Body of pancreas (tissue), 4 donors: ENCODE results near the gene NACC2. TPM values are rescaled to one million over a fixed set of nuclear protein-coding genes. Genes with fewer than 3 reads are reported as not detected.

Experiments
- ATAC-seq: fragments of 150-250 bp; one replicate; pipeline ENCODE4 v1.9.1; 2016
- DNase-seq, 4 donors: peaks; one replicate each; pipeline ENCODE4 v3.0.0-alpha.2; 2019
- H3K27ac ChIP-seq, 4 donors: fragments of 200-600 bp; sonication (generic); 1 replicate in 3 of 4; 2 replicates in 1 of 4; pipeline versions ENCODE4 v1.5.1 to v1.6.1; 2016 to 2019; ENCODE audit warnings: mild to moderate bottlenecking in 1 of 4, mixed read lengths in 1 of 4, moderate library complexity in 1 of 4
- H3K27me3 ChIP-seq, 2 donors: fragments of 200-600 bp; sonication (generic); one replicate each; pipeline ENCODE4 v1.6.0; 2016; ENCODE audit warnings: mild to moderate bottlenecking in 1 of 2
- H3K36me3 ChIP-seq, 2 donors: fragments of 200-600 bp; sonication (generic); replicated peaks in 1 of 2; 2 replicates each; pipeline ENCODE4 v1.5.1; 2016; ENCODE audit warnings: low read depth in 2 of 2; ENCODE audit not compliant: insufficient read depth in 1 of 2
- H3K4me1 ChIP-seq: fragments of 200-600 bp; sonication (generic); one replicate; pipeline ENCODE4 v1.6.0; 2016
- H3K4me3 ChIP-seq, 2 donors: fragments of 200-600 bp; sonication (generic); 1 replicate in 1 of 2; 2 replicates in 1 of 2; pipeline ENCODE4 v1.5.1; 2016 to 2019
- H3K9me3 ChIP-seq, 3 donors: fragments of 200-600 bp; sonication (generic); 1 replicate in 2 of 3; 2 replicates in 1 of 3; pipeline ENCODE4 v1.5.1; 2016
- POLR2A ChIP-seq, 3 donors: fragments of 450-650 bp; IDR thresholded peaks; one replicate each; pipeline ENCODE4 v1.6.1; 2016; ENCODE audit warnings: antibody characterized with exemption in 3 of 3, mild to moderate bottlenecking in 2 of 3
- WGBS, 2 donors: methylation state at CpG; one replicate each; pipeline ENCODE4 v1.1.5; 2017; 5-methylcytosine and 5-hydroxymethylcytosine counted together
- intact Hi-C: fragments of 100-400 bp; cut with DNase I; formaldehyde crosslinking; loops from one replicate; pipeline ENCODE4 v1.15.1; 2023
- total RNA-seq, 2 donors: library from RNA; depleted of rRNA; stranded (reverse); fragments of >200 nt; gene quantifications; one replicate each; pipeline ENCODE4 v1.1.0, GENCODE V29; 2016
- TF ChIP-seq, protein P1 (sequence below), 7 experiments: fragments of 450-650 bp in 4 of 7; fragments of 200-600 bp in 3 of 7; sonication (generic) in 3 of 7; IDR thresholded peaks; one replicate each; pipeline ENCODE4 v1.5.1; 2016 to 2019; ENCODE audit warnings: antibody characterized with exemption in 7 of 7

NACC2 gene
- total RNA-seq, 2 donors from 2014 or later, result 16.6 to 21.1 TPM

DNA sequence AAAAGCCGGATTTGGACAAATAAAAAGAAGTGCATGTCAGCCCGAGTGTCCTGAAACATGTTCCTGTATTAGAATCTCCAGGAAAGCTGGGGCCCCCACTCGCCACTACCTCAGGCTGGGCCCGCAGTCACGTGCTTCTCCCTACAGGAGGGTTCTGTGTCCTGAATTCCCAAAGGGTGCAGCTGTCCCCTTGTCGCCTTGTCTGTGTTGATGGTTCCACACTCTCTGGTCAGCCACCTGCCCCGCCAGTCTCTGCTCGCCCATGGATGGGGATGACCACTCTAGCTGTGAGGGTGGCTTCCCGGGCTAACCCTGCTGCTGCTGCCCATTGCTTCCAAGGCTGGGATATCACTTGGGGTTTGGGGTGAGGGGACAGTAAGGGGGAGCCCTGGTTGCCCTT lies 26.7 kb upstream of the NACC2 start:
- Histone ChIP-seq H3K27ac (no peak overlapping the region), H3K4me3 (no peak overlapping the region), H3K9me3 (no peaks in the 10 kb centered on the region), H3K27me3 (no peaks in the 10 kb centered on the region), H3K36me3 (no peaks in the 10 kb centered on the region), H3K4me1 (peaks cover 30% of the 10 kb centered on the region)
- ATAC-seq (no peak), DNase-seq (no peak)
- WGBS, 2 donors, result 68 to 84% methylated on average over 6 to 9 of the region's 9 CpGs
- TF ChIP-seq, protein P1, sequence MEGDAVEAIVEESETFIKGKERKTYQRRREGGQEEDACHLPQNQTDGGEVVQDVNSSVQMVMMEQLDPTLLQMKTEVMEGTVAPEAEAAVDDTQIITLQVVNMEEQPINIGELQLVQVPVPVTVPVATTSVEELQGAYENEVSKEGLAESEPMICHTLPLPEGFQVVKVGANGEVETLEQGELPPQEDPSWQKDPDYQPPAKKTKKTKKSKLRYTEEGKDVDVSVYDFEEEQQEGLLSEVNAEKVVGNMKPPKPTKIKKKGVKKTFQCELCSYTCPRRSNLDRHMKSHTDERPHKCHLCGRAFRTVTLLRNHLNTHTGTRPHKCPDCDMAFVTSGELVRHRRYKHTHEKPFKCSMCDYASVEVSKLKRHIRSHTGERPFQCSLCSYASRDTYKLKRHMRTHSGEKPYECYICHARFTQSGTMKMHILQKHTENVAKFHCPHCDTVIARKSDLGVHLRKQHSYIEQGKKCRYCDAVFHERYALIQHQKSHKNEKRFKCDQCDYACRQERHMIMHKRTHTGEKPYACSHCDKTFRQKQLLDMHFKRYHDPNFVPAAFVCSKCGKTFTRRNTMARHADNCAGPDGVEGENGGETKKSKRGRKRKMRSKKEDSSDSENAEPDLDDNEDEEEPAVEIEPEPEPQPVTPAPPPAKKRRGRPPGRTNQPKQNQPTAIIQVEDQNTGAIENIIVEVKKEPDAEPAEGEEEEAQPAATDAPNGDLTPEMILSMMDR (IDR thresholded peaks at IDR 0.05), result no peak
- TF ChIP-seq POLR2A (IDR thresholded peaks at IDR 0.05), result no peak
- intact Hi-C loops, result loop anchor here (5.0 to 10.0 kb wide), 2 partner anchors 254 to 417 kb away; partner anchors contain the start of gene KCNT1

DNA sequence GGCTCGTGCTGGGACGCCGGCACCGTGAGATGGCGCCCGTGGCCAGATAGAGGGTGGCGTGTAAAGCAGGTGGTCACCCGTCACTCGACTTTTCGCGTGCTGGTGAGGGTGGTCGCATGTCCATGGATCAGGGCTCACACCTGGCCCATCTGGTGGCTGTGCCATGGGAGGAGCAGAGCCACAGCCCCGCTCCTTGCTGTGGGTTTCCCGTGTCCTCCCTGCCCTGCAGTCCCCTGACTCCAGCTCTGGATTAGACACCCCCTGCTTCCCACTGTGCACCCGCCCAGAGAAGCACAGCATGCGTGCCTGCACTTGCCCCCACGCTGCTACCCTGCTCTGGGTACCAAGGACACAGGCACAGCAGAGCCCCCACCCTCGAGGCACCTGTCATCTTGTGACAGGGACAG lies 25.4 kb upstream of the NACC2 start:
- TF ChIP-seq, protein P1 (IDR thresholded peaks at IDR 0.05), result no peak
- no peak for TF ChIP-seq POLR2A (IDR thresholded peaks at IDR 0.05)
- intact Hi-C loops, result loop anchor here (5.0 to 10.0 kb wide), 2 partner anchors 253 to 416 kb away; partner anchors contain the start of gene KCNT1
- WGBS, 2 donors, result 81 to 83% methylated on average over 14 to 17 of the region's 18 CpGs
- Histone ChIP-seq H3K4me3 (no peak overlapping the region), H3K4me1 (peaks cover 34% of the 10 kb centered on the region), H3K36me3 (peaks cover 0 to 7% of the 10 kb centered on the region in 2 donors), H3K27me3 (no peaks in the 10 kb centered on the region), H3K27ac (no peak overlapping the region), H3K9me3 (no peaks in the 10 kb centered on the region)
- DNase-seq, result no peak
- ATAC-seq, result no peak

DNA sequence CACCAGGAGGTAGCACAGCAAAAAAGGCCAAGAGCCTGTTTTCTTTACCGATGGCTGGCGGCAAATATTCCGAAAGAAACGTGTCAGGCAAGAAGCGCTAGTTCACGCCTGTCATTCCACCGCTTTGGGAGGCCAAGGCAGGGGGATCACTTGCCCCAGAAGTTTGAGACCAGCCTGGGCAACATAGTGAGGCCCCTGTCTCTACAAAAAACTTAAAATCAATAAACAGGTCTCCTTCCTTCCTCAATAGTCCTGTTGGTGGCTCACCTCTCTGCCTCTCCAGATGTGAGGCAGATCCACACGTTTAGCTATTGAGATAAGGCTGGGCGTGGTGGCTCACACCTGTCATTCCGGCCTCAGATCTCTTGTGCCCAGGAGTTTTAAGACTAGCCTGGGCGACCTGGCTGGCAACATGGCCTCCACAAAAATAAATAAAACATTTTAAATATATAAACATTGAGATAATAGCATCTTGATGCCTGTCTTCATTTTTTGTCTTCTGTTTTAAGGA lies 24.8 kb upstream of the NACC2 start:
- ATAC-seq (no peak), DNase-seq (no peak)
- Histone ChIP-seq H3K36me3 (peaks cover 0 to 7% of the 10 kb centered on the region in 2 donors), H3K4me3 (no peak overlapping the region), H3K27ac (peak overlapping the region in 3 of 4 donors; percentile 80 to 97 (median 88)), H3K9me3 (no peaks in the 10 kb centered on the region), H3K4me1 (peaks cover 34% of the 10 kb centered on the region), H3K27me3 (no peaks in the 10 kb centered on the region)
- 49 to 54% methylated on average over 11 of the region's 11 CpGs for WGBS, 2 donors
- TF ChIP-seq, protein P1 (IDR thresholded peaks at IDR 0.05), result no peak
- TF ChIP-seq POLR2A (IDR thresholded peaks at IDR 0.05), result no peak
- intact Hi-C loops, result loop anchor here (5.0 to 10.0 kb wide), 2 partner anchors 253 to 415 kb away; partner anchors contain the start of gene KCNT1

DNA sequence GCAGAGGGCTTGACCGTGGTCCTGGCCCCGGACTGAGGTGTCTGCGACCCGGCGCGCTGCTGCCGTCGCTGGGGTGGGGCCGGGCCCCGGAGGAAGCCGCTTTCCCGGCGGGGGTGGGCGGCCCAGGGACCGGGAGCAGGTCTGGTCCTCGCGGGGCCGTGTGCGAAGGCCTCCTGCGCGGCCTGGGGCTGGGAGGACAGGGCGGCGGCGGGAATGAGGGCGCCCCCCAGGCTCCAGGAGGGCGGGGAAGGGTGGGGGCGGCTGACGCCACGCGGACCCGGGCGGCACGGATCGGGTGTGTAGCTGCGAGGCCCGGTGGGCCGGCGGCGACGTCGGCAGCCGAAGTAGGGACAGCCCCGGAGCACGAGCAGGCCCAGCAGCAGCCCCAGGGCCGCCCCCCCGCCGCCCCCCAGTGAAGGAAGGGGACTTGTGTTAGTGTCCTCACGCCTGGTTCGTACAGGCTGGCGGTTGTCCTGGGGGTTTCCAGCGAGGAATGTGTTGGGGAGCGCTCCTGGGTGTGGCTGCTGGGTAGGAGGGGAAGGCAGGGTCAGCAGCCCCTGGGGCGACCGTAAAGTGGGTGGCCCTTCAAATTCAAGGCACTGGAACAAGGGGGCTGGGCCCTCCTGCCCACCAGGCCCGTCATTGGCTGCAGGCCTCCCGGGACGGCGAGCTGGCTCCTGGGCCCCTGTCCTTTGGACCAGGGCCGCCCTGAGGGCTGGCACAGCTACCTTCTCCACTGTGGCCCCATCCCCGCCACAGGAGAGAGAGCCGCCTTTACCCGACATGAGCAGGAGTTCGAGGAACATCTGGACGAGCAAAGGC lies 24.2 kb upstream of the NACC2 start:
- intact Hi-C loops, result no loop called here
- Histone ChIP-seq H3K27me3 (no peaks in the 10 kb centered on the region), H3K36me3 (peaks cover 0 to 7% of the 10 kb centered on the region in 2 donors), H3K4me3 (peak overlapping the region; percentile 24 to 83), H3K27ac (peak overlapping the region; percentile 77 to 97 (median 84)), H3K4me1 (peaks cover 34% of the 10 kb centered on the region), H3K9me3 (no peaks in the 10 kb centered on the region)
- peak in 2 of 3 donors; percentile 67 to 85 for TF ChIP-seq POLR2A (IDR thresholded peaks at IDR 0.05)
- TF ChIP-seq, protein P1 (IDR thresholded peaks at IDR 0.05), result peak in 1 of 7 experiments; percentile 34
- ATAC-seq (no peak), DNase-seq (no peak)
- WGBS, 2 donors, result 0 to 1% methylated on average over 11 to 64 of the region's 64 CpGs
